ENCODE results near the gene RAB27A.

DNA sequence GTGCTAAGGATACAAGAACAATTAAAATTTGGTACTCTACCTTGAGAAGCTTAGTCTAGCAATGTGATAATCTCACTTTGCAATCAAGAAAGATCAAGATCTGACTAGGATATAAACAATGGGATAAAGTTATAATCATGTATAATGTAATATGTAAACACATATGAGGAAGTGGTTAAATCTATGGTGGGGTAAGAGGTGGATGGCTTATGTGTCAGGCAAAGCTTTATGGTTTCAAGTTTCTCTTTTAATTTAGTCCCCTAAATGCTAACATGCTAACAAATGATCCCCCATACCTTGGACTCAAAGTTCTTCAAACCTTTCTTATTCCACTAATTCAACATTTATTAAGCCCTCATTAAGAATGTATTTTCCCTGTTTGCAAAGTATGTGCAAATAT is 95.4 kb downstream of the RAB27A start:
- TF ChIP-seq, protein P1, sequence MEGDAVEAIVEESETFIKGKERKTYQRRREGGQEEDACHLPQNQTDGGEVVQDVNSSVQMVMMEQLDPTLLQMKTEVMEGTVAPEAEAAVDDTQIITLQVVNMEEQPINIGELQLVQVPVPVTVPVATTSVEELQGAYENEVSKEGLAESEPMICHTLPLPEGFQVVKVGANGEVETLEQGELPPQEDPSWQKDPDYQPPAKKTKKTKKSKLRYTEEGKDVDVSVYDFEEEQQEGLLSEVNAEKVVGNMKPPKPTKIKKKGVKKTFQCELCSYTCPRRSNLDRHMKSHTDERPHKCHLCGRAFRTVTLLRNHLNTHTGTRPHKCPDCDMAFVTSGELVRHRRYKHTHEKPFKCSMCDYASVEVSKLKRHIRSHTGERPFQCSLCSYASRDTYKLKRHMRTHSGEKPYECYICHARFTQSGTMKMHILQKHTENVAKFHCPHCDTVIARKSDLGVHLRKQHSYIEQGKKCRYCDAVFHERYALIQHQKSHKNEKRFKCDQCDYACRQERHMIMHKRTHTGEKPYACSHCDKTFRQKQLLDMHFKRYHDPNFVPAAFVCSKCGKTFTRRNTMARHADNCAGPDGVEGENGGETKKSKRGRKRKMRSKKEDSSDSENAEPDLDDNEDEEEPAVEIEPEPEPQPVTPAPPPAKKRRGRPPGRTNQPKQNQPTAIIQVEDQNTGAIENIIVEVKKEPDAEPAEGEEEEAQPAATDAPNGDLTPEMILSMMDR (IDR thresholded peaks at IDR 0.05; ENCODE audit: insufficient read depth, low read length, poor library complexity, severe bottlenecking) = no peak
- TF ChIP-seq EZH2phosphoT487 (conservative IDR thresholded peaks at IDR 0.05; ENCODE audit: low read length) = no peak

All from SU-DHL-6 (cell line).